NCI-H146 (cell line): ENCODE measurements around the gene GGNBP2.
A peak's percentile ranks its signal among the peaks of the same experiment; 100 is the strongest.
"Not testable (repeated sequence)": the region's sequence is repeated elsewhere in the genome, so short reads cannot be mapped to it uniquely, and the experiment has no call there.

Source experiments
- DNase-seq: peaks from one replicate; lab custom pipeline; 2025; lab: John Stamatoyannopoulos, UW

Gene GGNBP2

DNA sequence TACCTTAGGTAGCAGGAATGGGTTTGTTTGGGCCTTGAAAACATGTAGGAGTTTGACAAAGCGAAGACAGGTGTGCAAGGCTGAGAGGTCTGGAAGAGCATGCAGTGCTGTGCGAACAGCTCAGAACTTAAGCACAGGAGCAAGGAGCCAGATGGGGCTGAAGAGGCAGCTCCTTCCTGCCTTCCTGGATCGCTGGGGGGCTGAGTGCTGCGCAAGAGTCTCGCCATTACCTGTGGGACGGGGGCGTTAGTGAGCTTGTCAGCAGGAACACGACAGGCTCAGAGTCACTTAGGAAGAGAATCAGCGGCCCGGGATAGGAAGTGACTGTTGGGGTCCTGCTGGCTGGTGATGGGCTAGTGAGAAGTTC lies 56.2 kb downstream of the GGNBP2 start:
- no peak for DNase-seq

GRCh38 chr17:36601303-36602029 lies 56.7 kb downstream of the GGNBP2 start, which contains the start of gene MRM1:
MRM1 (plus strand) TSS chr17:36601583; CDS start chr17:36601811, 228 bp downstream.
- DNase-seq, result peak; percentile 94

DNA sequence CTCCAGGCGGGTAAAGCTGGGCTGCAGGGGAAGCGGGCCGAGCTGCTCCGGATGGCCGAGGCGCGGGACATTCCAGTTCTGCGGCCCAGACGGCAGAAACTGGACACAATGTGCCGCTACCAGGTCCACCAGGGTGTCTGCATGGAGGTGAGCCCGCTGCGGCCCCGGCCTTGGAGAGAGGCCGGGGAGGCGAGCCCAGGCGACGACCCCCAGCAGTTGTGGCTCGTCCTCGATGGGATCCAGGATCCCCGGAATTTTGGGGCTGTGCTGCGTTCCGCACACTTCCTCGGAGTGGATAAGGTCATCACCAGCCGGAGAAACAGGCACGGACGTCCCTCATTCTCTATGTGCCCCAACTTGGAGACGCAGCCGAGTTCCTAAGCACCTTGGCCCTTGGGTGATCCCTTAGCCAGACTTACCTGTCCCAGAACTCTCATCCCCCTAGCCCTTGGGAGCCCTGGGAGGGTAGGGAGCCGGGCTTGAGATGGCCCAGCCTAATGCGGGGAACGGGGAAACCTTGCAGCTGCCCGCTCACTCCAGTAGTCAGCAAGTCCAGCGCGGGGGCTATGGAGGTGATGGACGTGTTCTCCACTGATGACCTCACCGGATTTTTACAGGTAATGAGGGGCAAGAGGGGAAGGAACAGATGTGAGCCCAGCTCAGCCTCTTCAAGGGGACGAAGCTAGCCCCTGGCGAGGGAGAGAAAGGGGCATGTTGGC lies 57.5 kb downstream of the GGNBP2 start:
- DNase-seq, result peak; percentile 55

DNA sequence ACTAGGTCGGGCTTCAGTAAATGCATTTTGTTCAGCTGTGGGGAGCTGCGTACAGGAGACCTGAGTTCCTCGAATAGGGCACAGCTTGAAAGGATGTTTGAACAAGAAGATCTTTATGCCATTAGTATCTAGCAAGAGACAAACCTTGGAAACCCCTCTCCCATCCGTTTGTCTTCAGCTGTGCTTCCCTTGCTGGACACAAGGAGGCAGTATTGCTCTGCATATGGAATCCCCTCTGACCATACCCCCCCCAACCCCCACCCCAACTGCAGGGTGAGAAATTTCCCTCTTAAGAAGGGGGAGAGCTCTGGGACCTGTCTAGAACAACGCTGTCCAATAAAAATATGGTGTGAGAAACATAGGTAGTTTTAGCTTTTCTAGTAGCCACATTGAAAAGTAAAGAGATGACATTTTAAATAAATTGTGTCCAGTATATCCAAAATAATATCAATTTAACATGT lies 58.2 kb downstream of the GGNBP2 start:
- peak; percentile 77 for DNase-seq

DNA sequence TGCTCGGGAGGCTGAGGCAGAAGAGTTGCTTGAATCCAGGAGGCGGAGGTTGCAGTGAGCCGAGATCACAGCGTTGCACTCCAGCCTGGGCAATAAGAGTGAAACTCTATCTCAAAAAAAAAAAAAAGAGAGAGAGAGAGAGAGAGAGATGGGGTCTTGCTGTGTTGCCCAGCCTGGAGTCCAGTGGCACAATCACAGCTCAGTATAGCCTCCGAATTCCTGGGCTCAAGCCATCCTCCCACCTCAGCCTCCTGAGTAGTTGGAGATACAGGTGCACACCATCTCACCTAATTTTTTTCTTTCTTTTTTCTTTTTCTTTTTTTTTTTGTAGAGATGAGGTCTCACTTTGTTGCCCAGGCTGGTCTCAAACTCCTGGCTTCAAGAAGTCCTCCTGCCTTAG lies 60.3 kb downstream of the GGNBP2 start:
- DNase-seq, result not testable (repeated sequence)

DNA sequence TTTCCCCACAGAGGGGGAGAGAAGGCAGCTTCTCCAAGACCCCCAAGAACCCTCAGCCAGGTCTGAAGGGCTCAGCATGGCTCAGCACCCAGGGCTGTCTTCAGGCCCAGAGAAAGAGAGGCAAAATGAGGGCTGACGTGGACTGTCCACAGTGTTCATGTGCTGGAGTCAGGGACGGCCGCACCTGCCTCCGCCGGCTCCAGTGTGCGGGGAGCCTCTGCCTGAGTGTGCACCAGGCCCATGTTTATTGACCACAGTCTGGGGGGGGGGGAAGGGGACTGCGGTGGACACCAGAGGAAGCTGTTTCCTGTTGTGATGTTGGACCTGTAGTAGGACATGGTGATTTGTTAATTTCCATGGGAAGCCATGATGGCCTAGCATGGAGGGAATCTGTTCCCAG lies 63.6 kb downstream of the GGNBP2 start:
- DNase-seq, result peak; percentile 16

DNA sequence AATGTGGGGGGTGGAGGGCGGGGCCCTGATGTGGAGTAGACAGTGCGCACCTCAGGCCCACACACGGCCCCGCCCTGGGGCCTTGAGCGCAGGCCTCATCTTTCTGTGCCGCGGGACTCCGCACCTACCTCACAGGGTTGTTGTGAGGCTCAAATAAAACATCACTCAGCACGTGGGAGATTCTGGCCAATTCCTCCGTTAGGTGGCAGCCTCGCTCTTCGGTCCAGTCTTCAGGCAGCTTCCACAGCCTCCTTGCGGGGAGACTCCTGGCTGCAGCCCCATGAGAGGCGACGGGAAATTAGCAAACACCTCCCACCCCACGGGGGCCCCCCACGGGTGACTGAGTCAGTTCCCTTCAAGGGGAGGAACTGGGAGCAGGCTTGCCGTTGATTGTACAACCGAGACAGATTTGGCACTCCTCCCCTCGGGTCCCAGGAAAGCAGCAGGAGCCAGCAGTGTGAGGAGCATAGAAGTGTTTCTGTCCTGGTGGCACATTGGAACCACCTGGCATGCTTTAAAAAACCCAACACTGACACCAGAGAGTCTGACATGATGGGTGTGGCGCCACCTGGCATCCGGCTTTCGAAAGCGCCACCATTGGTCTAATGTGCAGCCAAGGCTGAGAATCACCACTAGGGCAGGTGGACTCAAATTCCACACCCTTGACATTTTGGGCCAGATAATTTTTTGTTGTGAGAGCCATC lies 64.2 kb downstream of the GGNBP2 start:
- DNase-seq, result peak; percentile 48

DNA sequence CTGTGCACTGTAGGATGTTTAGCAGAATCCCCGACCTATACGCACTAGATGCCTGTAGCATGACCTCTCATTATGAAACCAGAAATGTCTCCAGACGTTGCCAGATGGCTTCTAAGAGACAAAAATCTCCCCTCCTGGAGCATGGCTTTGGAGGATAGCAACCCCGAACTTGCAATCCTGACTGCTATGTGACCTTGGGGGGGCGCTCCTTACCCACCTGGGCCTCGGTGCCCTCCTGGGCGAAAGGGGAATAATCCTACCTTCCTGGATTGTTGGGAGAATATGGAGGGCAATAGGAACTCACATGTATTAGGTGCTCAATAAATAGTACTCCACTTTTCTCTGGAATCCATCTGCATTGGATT lies 64.8 kb downstream of the GGNBP2 start:
- DNase-seq, result no peak

GRCh38 chr17:36610474-36610873 lies 65.8 kb downstream of the GGNBP2 start:
- DNase-seq, result no peak

DNA sequence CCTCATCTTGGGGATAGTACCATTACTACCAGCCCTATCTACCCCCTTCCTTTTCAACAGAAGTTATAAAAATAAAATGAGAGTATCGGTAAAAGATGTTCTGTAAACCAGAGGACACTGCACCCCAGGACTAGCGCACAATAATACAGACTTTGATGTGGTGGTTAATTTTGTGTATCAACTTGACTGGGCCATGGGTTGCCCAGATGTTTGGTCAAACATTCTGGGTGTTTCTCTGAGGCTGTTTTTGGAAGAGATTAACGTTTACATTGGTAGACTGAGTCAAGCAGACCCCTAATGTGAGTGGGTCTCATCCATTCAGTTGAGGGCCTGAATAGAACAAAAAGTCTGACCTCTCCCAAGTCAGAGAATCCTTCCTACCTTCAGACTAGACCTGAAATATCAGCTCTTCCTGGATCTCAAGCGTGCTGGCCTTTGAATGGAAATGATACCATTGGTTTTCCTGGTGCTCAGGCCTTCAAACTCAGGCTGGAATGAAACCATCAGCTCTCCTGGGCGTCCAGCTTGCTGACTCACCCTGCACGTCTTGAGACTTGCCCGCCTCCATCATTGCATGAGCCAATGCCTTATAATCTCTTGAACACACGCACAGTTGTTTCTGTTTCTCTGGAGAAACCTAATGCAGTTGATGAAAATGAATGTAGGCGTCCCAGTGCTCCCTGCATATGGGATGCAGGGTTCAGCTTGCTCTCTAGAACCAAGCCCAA lies 66.8 kb downstream of the GGNBP2 start:
- DNase-seq, result no peak

- DNase-seq, result no peak
Measured at GRCh38 chr17:36612323-36612722, 67.6 kb downstream of the GGNBP2 start.

- no peak for DNase-seq
Measured at GRCh38 chr17:36613155-36613554, 68.4 kb downstream of the GGNBP2 start.

DNA sequence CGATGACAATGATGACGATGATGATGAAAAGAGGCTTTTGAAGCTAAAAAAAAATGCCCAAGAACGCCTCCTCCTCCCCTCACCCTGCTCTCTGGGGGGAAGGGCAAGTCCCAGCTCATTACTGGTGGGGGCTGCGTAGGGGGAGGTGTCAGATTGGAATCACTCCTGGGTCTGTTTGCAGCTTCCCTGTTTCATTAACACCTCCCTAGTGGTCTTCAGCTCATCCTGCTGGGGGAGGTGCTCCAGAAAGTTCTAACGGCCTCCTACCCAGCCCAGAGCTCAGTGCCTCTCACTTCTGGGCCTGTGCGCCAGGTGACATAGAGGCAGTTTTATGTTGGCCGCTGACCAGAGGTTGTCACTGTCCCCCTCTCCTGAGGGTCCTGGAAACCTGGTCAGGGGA lies 69.4 kb downstream of the GGNBP2 start:
- no peak for DNase-seq

DNA sequence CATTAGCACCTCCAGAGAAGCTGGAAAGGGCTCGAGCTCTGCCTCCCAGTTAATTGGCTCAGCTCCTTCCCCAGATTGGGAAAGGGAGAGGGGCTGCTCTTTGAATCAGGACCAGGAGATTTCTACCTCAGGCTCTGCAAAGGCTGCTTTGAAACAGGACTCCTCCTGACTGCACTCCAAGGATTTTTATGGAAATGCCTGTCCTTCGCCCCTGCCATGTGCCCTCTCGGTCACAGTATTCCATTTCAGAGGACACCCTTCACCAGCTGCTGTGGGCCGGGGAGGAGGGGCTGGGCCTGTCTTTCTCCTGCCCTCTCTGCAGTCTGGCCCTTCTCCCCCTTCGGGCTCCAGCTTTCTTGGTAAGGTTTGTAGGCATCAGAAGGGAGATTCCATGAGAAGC lies 70.2 kb downstream of the GGNBP2 start:
- DNase-seq, result no peak

GRCh38 chr17:36616061-36617029 lies 71.6 kb downstream of the GGNBP2 start:
- DNase-seq, result no peak

- DNase-seq, result no peak
Measured at GRCh38 chr17:36617773-36618172, 73.1 kb downstream of the GGNBP2 start.

DNA sequence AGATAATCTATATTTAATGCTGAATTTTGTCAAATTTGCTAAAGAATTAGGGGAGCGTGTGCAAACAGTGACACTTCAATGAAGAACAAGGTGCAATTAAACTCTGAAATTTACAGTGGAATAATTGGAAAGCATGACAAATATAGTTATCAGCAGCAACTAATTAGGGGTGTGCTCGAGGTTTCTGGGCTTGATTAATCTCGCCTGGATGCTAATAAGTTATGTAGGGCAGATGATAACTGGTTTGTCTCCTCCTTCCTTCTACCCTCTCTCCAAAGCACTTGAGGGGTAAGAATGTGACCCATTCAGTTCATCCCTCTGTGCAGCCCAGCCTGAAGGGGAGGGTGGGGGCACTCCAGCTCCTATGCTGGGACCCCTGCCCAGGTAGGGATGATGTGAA lies 78.6 kb downstream of the GGNBP2 start:
- DNase-seq, result peak; percentile 58

DNA sequence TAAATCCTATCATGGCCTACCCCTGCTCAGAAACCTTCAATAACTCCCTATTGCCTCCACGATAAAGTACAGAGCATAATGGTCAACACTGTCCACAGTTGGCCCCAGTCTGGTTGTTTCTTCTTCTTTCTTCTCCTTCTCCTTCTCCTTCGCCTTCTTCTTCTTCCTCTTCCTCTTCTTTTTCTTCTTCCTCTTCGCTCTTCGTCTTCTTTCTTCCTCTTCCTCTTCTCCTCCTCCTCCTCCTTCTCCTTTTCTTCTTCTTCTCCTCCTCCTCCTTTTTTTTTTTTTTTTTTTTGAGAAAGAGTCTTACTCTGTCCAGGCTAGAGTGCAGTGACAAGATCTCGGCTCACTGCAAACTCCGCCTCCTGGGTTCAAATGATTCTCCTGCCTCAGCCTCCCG lies 80.5 kb downstream of the GGNBP2 start:
- no peak for DNase-seq

DNA sequence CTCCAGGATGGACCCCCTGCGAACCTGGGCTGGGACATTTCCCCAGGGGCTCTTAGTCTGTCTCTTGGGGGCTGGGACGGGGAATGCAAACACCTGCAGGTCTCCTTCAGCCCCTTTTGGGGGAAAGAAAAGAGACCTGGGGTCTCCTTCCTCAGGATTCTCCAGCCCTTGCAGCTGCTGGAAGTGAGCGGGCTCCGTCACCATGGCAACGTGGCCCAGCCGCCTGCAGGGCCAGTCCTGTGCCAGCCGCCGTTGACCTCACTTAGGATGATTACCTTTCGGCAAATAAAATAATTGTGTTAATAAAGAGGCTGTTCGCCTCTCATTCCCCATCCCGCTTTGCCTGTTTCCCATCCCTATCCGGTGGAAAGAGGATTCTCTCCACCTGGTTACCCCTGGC lies 82.4 kb downstream of the GGNBP2 start:
- DNase-seq, result peak; percentile 94

GRCh38 chr17:36628576-36628975 lies 83.9 kb downstream of the GGNBP2 start:
- DNase-seq, result no peak

DNA sequence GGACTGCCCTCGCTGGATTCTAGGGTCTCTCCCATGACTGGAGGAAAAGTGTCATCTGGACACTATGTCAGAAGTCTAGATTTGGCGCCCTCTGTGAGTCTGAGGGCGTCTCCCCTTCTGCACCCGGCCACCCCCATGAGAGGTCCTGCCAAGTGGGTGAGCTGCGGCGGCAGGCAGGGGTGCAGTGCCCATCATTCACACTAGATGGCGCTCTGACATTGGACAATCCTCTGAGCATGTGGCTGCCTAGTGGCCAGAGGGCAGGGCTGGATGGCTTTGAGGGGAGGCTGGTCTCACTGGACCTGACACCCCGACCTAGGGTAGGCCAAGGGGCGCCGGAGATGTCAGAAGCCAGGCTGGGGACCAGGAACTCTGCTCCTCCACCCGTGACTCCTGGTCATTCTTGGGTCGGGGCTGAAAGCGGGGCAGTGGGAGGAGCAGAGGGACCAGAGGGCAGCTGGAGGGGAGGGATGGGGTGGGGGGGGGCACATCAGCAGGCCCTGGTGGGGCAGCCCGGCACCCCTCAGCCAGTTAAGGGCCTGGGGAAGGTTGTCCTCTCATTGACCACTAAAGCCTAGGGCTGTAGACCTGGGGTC lies 84.6 kb downstream of the GGNBP2 start:
- DNase-seq, result peak; percentile 65
